ENCODE results near the gene TFAP2A. TPM values are rescaled to one million over a fixed set of nuclear protein-coding genes. Genes with fewer than 3 reads are reported as not detected.

The TFAP2A gene
- polyA plus RNA-seq, 2 donors: 20.9 to 28.8 TPM

DNA sequence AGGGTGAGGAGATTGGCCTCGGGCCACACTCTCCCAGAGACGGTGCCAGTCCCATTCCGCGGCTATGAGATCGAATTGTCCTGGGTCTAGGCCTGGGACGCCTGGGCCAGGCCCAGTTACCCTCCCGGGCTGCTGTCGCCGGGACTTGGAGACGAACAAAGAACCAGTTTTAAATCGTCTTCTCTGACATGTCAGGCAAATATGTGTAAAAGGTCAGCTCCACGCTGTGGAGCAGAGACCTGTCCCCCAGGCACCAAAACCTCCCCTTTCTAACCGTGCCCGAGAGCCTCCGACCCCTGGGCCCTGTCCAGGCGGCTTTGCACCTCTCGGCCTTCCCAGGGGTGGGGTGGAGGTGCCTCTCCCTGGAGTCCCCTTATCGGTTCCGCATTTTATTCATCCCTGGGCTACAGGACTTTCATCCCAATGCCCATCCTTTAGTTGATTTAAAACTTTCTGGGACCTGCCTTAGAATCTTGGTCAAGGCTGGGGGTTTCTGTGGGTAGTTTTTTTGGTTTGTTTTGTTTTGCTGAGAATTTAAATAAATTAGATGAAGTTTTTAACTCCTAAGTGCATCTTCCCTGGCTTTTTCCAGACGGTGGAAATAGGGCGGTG lies 5.8 kb upstream of the TFAP2A start:
- no peak overlapping the region for H3K4me3 ChIP-seq (ENCODE audit: low read depth in 1 of 2, low read length in 2 of 2)
- peak overlapping the region in 1 of 2 donors; percentile 20 for H3K27ac ChIP-seq (ENCODE audit: low read depth in 2 of 2, low read length in 1 of 2)

DNA sequence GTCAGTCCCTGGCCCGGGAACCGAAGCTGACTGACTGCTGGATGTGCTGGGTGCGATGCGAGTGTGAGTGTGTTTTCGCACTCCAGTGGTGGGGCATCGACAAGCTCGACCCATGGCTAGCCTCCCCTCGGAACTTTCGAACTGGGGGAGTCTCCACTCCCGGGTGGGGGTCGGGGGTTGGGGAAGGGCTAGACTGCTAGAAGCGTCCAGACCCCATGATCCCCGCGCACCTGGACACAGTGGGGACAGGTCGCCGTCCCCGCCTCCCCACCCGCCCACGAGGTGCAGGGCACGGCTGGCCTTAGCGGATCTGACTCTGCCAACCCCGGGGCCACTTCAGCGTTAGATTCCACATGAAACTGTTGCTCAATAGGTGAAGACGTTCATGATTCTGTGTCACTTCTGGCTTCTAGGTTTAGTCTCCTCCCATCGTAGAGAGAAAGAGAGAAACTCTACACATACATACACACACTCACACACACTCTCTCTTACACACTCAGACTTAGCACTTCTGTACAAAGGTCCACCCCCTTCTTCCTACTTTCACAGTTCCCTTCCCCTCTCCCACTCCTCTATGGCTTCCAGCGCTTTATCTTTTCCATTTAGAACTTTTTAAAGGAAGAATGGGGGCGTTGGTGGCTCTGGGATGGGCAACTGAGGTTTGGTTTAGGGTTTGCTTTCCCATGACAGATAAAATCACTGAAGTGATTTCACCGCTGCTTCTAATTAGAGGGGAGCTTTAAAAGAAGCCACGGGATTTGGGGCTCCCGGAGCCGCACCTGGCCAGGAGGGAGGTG lies 5.1 kb upstream of the TFAP2A start:
- Histone ChIP-seq H3K4me3 (ENCODE audit: low read depth in 1 of 2, low read length in 2 of 2) (peak overlapping the region; percentile 50 to 58), H3K4me1 (ENCODE audit: control insufficient read depth in 2 of 2, insufficient read depth in 2 of 2, low read length in 1 of 2) (peaks cover 5% of the 10 kb centered on the region in 2 donors)

More for the DNA sequence above, 5.8 kb upstream of the TFAP2A start:
- WGBS, 2 donors: 19 to 27% methylated on average over 21 of the region's 21 CpGs
- Histone ChIP-seq H3K9me3 (ENCODE audit: control insufficient read depth in 2 of 2, insufficient read depth in 1 of 2, low read depth in 1 of 2, low read length in 1 of 2) (no peaks in the 10 kb centered on the region), H3K36me3 (ENCODE audit: control insufficient read depth in 2 of 2, insufficient read depth in 2 of 2, low read length in 1 of 2) (no peaks in the 10 kb centered on the region), H3K4me1 (ENCODE audit: control insufficient read depth in 2 of 2, insufficient read depth in 2 of 2, low read length in 1 of 2) (peaks cover 5% of the 10 kb centered on the region in 2 donors), H3K27me3 (ENCODE audit: control insufficient read depth in 1 of 2, insufficient read depth in 2 of 2, low read length in 2 of 2) (peaks cover 0 to 10% of the 10 kb centered on the region in 2 donors)

DNA sequence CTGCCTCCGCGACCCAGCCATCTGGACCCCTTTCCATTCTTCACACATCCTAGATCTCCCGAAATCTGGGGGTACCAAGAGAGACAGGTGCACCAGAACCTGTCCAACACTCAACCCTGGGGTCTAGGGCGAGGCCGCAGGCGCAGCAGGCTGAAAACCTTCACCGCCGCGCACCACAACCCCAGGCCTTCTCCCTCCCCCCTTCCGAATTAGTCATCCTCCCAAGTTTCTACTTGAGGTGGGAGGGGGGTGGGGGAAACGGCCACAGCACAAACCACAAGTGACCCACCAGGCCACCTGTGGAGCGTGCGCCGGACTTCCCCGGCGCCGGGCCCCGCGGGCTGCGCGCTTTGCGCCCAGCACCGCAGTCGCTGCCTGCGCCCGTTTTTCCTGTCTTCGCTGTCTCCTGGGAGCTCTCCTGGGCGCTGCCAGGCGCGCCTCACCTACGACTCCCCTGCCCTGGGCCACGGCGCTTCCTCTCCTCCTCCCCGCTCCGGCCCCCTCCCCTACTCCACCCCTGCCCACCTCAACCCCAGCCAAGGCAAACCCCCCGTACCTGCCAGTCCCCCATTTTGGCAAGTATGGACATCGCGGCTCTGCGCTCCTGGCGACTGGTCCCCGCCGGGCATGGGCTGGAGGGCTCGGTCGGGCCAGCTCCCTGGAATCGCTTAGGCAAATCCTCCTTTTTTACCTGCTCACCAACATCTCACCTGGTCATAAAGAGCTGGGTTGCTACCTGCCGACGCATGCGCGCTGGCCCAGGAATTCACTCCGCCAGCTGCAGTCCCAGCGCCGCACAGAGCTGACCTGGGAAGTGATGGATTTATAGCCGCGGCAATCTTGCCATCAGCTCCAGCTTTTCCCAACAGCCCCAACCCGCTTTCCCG lies 4.2 kb upstream of the TFAP2A start:
- Histone ChIP-seq H3K27me3 (ENCODE audit: control insufficient read depth in 1 of 2, insufficient read depth in 2 of 2, low read length in 2 of 2) (peaks cover 0 to 13% of the 10 kb centered on the region in 2 donors), H3K27ac (ENCODE audit: low read depth in 2 of 2, low read length in 1 of 2) (peak overlapping the region; percentile 93 to 99), H3K9me3 (ENCODE audit: control insufficient read depth in 2 of 2, insufficient read depth in 1 of 2, low read depth in 1 of 2, low read length in 1 of 2) (no peaks in the 10 kb centered on the region), H3K4me3 (ENCODE audit: low read depth in 1 of 2, low read length in 2 of 2) (peak overlapping the region; percentile 50 to 58), H3K4me1 (ENCODE audit: control insufficient read depth in 2 of 2, insufficient read depth in 2 of 2, low read length in 1 of 2) (peaks cover 5% of the 10 kb centered on the region in 2 donors), H3K36me3 (ENCODE audit: control insufficient read depth in 2 of 2, insufficient read depth in 2 of 2, low read length in 1 of 2) (no peaks in the 10 kb centered on the region)
- 5 to 8% methylated on average over 52 to 56 of the region's 56 CpGs for WGBS, 2 donors

More for the DNA sequence above, 5.1 kb upstream of the TFAP2A start:
- Histone ChIP-seq H3K36me3 (ENCODE audit: control insufficient read depth in 2 of 2, insufficient read depth in 2 of 2, low read length in 1 of 2) (no peaks in the 10 kb centered on the region), H3K27ac (ENCODE audit: low read depth in 2 of 2, low read length in 1 of 2) (peak overlapping the region; percentile 93 to 99), H3K27me3 (ENCODE audit: control insufficient read depth in 1 of 2, insufficient read depth in 2 of 2, low read length in 2 of 2) (peaks cover 0 to 13% of the 10 kb centered on the region in 2 donors), H3K9me3 (ENCODE audit: control insufficient read depth in 2 of 2, insufficient read depth in 1 of 2, low read depth in 1 of 2, low read length in 1 of 2) (no peaks in the 10 kb centered on the region)
- 7 to 8% methylated on average over 31 of the region's 31 CpGs for WGBS, 2 donors

DNA sequence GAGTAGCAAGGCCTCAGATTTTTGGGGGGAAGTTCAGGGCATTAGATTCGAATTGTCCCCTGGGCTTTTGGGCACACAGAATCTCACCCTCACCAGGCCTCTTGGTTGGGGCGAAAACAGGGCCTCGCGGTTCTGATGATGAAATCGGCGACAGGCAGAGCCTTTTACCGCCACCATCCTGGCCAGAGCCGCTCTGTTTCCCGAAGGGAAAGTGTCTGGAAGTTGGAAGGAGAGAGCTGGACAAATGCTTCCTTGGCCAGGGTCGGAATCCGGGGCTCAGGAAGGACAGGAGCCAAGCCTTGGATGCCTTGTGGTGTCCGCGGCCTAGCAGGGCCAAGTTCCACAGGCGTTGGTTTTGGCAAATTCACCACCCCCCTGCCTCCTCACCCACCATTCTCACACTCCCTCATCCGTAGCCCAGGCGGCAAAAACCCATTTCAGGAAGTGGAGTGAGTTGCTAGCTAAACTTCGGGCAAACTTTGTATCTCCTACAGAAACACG lies 3.5 kb upstream of the TFAP2A start:
- Histone ChIP-seq H3K36me3 (ENCODE audit: control insufficient read depth in 2 of 2, insufficient read depth in 2 of 2, low read length in 1 of 2) (no peaks in the 10 kb centered on the region), H3K9me3 (ENCODE audit: control insufficient read depth in 2 of 2, insufficient read depth in 1 of 2, low read depth in 1 of 2, low read length in 1 of 2) (peaks cover 0 to under 1% of the 10 kb centered on the region in 2 donors), H3K4me3 (ENCODE audit: low read depth in 1 of 2, low read length in 2 of 2) (peak overlapping the region; percentile 50 to 58), H3K27me3 (ENCODE audit: control insufficient read depth in 1 of 2, insufficient read depth in 2 of 2, low read length in 2 of 2) (peaks cover 0 to 13% of the 10 kb centered on the region in 2 donors), H3K27ac (ENCODE audit: low read depth in 2 of 2, low read length in 1 of 2) (peak overlapping the region; percentile 93 to 99), H3K4me1 (ENCODE audit: control insufficient read depth in 2 of 2, insufficient read depth in 2 of 2, low read length in 1 of 2) (peaks cover 5% of the 10 kb centered on the region in 2 donors)
- WGBS, 2 donors: 39 to 42% methylated on average over 18 of the region's 18 CpGs

DNA sequence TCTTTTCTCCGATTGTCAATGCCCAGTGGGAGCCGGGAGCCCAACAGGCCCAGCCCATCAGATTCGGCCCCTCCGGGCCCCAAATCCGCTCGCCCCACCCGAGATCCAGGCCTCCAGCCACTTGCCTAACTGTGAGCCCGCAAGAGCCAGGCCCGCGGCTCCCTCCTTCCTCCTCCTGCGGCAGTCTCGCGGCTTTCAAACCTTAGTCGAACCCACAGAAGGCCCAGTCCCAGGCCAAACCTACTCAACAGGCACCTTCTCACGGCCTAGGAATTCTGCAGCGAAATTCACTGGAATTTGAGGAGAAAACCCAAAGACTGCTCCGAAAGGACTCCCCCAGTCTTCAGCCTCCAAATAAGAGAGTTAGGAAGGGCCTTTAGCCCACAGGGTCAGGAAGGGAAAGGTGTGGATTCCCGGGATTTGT lies 2.8 kb upstream of the TFAP2A start:
- 60 to 65% methylated on average over 18 of the region's 18 CpGs for WGBS, 2 donors
- H3K27me3 ChIP-seq (ENCODE audit: control insufficient read depth in 1 of 2, insufficient read depth in 2 of 2, low read length in 2 of 2): peaks cover 0 to 10% of the 10 kb centered on the region in 2 donors
- H3K36me3 ChIP-seq (ENCODE audit: control insufficient read depth in 2 of 2, insufficient read depth in 2 of 2, low read length in 1 of 2): no peaks in the 10 kb centered on the region
- H3K4me1 ChIP-seq (ENCODE audit: control insufficient read depth in 2 of 2, insufficient read depth in 2 of 2, low read length in 1 of 2): peaks cover 3% of the 10 kb centered on the region in 2 donors
- peak overlapping the region; percentile 8 to 50 for H3K4me3 ChIP-seq (ENCODE audit: low read depth in 1 of 2, low read length in 2 of 2)
- peak overlapping the region; percentile 48 to 99 for H3K27ac ChIP-seq (ENCODE audit: low read depth in 2 of 2, low read length in 1 of 2)
- H3K9me3 ChIP-seq (ENCODE audit: control insufficient read depth in 2 of 2, insufficient read depth in 1 of 2, low read depth in 1 of 2, low read length in 1 of 2): peaks cover 0 to 2% of the 10 kb centered on the region in 2 donors

DNA sequence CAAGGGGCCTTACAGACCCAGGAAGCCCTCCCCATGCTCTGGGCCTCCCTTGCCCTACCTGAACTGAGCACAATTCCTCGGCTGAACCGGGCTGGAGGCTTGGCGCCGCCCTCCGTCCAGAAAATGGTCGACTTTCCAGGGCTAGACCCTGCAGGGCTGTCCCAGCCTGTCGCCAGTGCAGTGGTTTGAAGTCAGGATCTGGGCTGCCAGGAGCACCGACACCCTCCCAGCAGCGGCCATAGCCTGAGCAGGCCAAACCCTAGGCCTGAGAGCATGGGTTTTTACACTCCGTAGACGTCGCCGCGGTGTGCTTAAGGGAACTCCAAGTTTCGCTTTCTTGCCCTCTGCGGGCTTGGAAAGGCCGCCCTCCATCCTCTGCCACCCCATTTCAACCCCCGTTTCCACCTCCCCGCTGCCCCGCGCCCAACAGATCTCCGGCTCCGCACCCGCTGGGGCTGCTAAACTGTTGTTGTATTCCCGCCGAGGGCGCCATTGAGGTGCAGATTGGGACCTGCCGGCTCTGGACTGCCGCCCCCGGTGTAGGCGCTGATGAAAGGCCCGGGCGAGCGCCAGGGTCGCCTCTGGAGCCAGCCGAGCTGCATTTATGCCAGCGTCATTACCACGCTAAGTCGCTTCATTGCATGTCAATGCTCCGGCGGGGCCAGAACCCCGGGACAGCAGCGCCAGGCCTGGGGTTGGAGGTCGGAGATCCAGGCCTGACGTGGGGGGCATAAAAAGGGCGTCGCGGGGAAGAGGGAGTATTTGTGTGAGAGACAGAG lies 2.2 kb upstream of the TFAP2A start:
- Histone ChIP-seq H3K36me3 (ENCODE audit: control insufficient read depth in 2 of 2, insufficient read depth in 2 of 2, low read length in 1 of 2) (no peaks in the 10 kb centered on the region), H3K9me3 (ENCODE audit: control insufficient read depth in 2 of 2, insufficient read depth in 1 of 2, low read depth in 1 of 2, low read length in 1 of 2) (peaks cover 0 to 2% of the 10 kb centered on the region in 2 donors), H3K4me3 (ENCODE audit: low read depth in 1 of 2, low read length in 2 of 2) (peak overlapping the region; percentile 8 to 78), H3K4me1 (ENCODE audit: control insufficient read depth in 2 of 2, insufficient read depth in 2 of 2, low read length in 1 of 2) (peaks cover 3% of the 10 kb centered on the region in 2 donors), H3K27ac (ENCODE audit: low read depth in 2 of 2, low read length in 1 of 2) (peak overlapping the region; percentile 66 to 99), H3K27me3 (ENCODE audit: control insufficient read depth in 1 of 2, insufficient read depth in 2 of 2, low read length in 2 of 2) (peaks cover 0 to 4% of the 10 kb centered on the region in 2 donors)
- 34 to 39% methylated on average over 45 to 48 of the region's 48 CpGs for WGBS, 2 donors

DNA sequence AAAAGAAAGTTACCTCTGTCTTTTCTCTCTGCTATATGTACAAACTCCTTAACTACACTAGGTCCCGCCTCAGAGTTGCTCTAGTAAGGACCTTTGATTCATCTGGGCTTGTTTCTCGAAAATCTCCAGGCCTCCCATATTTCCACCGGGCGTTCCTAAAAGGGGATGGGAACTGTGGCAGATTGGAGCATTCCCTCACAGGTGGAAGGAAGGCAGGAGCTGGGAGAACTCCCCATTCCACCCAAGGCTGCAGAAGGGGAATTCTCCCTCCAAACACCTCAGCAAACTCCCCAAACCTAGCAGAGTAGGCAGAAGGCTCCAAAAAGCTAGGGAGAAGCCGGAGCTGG lies 1.6 kb upstream of the TFAP2A start:
- Histone ChIP-seq H3K27ac (ENCODE audit: low read depth in 2 of 2, low read length in 1 of 2) (peak overlapping the region; percentile 66 to 99), H3K4me1 (ENCODE audit: control insufficient read depth in 2 of 2, insufficient read depth in 2 of 2, low read length in 1 of 2) (peaks cover 3% of the 10 kb centered on the region in 2 donors), H3K36me3 (ENCODE audit: control insufficient read depth in 2 of 2, insufficient read depth in 2 of 2, low read length in 1 of 2) (no peaks in the 10 kb centered on the region), H3K27me3 (ENCODE audit: control insufficient read depth in 1 of 2, insufficient read depth in 2 of 2, low read length in 2 of 2) (peaks cover 0 to 3% of the 10 kb centered on the region in 2 donors), H3K9me3 (ENCODE audit: control insufficient read depth in 2 of 2, insufficient read depth in 1 of 2, low read depth in 1 of 2, low read length in 1 of 2) (peaks cover 0 to 2% of the 10 kb centered on the region in 2 donors), H3K4me3 (ENCODE audit: low read depth in 1 of 2, low read length in 2 of 2) (peak overlapping the region; percentile 8 to 78)
- WGBS, 2 donors: 29 to 30% methylated on average over 5 of the region's 5 CpGs

DNA sequence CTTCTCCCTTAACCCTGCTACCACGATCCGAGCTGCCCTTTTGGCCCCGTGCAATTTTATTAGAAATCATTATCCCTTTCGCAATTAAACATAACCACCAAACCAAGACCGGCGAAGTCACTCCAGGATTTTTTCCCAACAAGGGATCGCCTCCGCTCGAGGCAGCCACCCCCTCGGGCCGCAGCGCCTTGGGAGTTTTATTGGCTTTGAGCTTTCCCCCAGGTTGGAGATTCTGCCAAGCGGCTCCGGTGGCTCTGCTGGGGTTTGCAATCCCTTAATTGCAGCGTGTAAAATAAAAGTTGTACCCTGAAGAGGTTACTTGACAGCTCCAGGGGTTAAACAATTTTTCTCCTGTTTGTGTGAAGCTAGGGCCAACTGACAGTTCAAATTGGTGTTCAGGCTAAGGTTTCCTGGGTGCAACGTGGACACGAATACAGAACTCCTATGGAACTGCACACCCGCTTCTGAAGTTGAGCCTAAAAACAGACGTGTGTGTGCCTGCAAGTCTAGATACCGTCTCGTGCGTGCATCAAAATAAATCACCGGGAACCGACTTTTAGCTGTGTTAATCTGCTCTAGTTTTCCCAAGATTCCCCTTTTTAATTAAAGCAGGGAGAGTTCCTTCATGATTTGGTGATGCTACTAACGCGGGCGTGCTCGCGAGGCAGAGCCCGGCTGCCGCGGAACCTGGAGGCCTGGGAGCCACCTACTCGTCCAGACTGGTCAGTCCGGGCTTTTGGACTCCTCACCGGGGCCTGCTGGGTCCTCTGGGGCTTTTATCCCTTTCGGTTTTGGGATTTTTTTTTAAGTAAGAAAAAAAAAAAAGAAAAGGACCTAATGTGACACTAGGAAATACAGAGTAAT lies 975 bp upstream of the TFAP2A start:
- Histone ChIP-seq H3K4me3 (ENCODE audit: low read depth in 1 of 2, low read length in 2 of 2) (peak overlapping the region; percentile 78 to 87), H3K9me3 (ENCODE audit: control insufficient read depth in 2 of 2, insufficient read depth in 1 of 2, low read depth in 1 of 2, low read length in 1 of 2) (peaks cover 0 to 2% of the 10 kb centered on the region in 2 donors), H3K27ac (ENCODE audit: low read depth in 2 of 2, low read length in 1 of 2) (peak overlapping the region; percentile 76 to 99), H3K4me1 (ENCODE audit: control insufficient read depth in 2 of 2, insufficient read depth in 2 of 2, low read length in 1 of 2) (peaks cover 3% of the 10 kb centered on the region in 2 donors), H3K27me3 (ENCODE audit: control insufficient read depth in 1 of 2, insufficient read depth in 2 of 2, low read length in 2 of 2) (peaks cover 0 to 3% of the 10 kb centered on the region in 2 donors), H3K36me3 (ENCODE audit: control insufficient read depth in 2 of 2, insufficient read depth in 2 of 2, low read length in 1 of 2) (no peaks in the 10 kb centered on the region)
- WGBS, 2 donors: 14% methylated on average over 36 of the region's 36 CpGs
